GM18526 (cell line): ENCODE data around the gene COL9A3.
A peak's percentile ranks its signal among the peaks of the same experiment; 100 is the strongest.

Experiments
- POLR2A ChIP-seq: IDR thresholded peaks from 3 replicates; pipeline ENCODE4 v1.6.1; 2011; ENCODE audit not compliant: insufficient read length; ENCODE audit errors: extremely low read depth

COL9A3 gene

GRCh38 chr20:62800314-62801259, 16.3 kb upstream of the COL9A3 start:
- TF ChIP-seq POLR2A: no peak

- no peak for TF ChIP-seq POLR2A
These were observed 15.4 kb upstream of the COL9A3 start for GRCh38 chr20:62801284-62802010.

- no peak for TF ChIP-seq POLR2A
These were observed 14.7 kb upstream of the COL9A3 start for GRCh38 chr20:62802026-62802712.

- no peak for TF ChIP-seq POLR2A
These were observed 12.7 kb upstream of the COL9A3 start for GRCh38 chr20:62804021-62804626.

- TF ChIP-seq POLR2A: peak; percentile 79
These were observed 12.2 kb upstream of the COL9A3 start, which contains the start of gene OGFR for GRCh38 chr20:62804627-62805154. TSS of gene OGFR (plus strand) at chr20:62804835. CDS start at chr20:62804860, 25 bp downstream.

GRCh38 chr20:62805155-62805710, 11.6 kb upstream of the COL9A3 start:
- no peak for TF ChIP-seq POLR2A

- TF ChIP-seq POLR2A: no peak
These were observed 11.0 kb upstream of the COL9A3 start for GRCh38 chr20:62805711-62806382.

GRCh38 chr20:62806383-62807050, 10.3 kb upstream of the COL9A3 start:
- TF ChIP-seq POLR2A: no peak

GRCh38 chr20:62807444-62808210, 9.2 kb upstream of the COL9A3 start:
- no peak for TF ChIP-seq POLR2A

- no peak for TF ChIP-seq POLR2A
These were observed 8.5 kb upstream of the COL9A3 start for GRCh38 chr20:62808211-62808865.

- no peak for TF ChIP-seq POLR2A
These were observed 7.1 kb upstream of the COL9A3 start for GRCh38 chr20:62809530-62810428.
